Sigmoid colon (tissue), 7 donors: Measurements from ENCODE around the gene EEA1. TPM values are rescaled to one million over a fixed set of nuclear protein-coding genes. Genes with fewer than 3 reads are reported as not detected.

Experiments used
- DNase-seq: peaks from one replicate; pipeline ENCODE4 v3.0.0-alpha.2; 2019
- H3K27ac ChIP-seq, 4 donors: fragments of 200-600 bp; sonication (generic); one replicate each; pipeline ENCODE4 v1.5.1; 2016 to 2019; ENCODE audit warnings: mild to moderate bottlenecking in 1 of 4
- H3K27me3 ChIP-seq, 3 donors: fragments of 200-600 bp; sonication (generic); one replicate each; pipeline ENCODE4 v1.5.1; 2019; ENCODE audit warnings: mild to moderate bottlenecking in 1 of 3
- H3K36me3 ChIP-seq, 4 donors: fragments of 200-600 bp; sonication (generic); one replicate each; pipeline ENCODE4 v1.5.1; 2016 to 2019
- H3K4me1 ChIP-seq, 4 donors: fragments of 200-600 bp; sonication (generic); one replicate each; pipeline ENCODE4 v1.5.1; 2017 to 2019
- H3K4me3 ChIP-seq, 4 donors: fragments of 200-600 bp; sonication (generic); one replicate each; pipeline ENCODE4 v1.5.1; 2017 to 2019; ENCODE audit warnings: mild to moderate bottlenecking in 2 of 4, moderate library complexity in 1 of 4
- H3K9me3 ChIP-seq, 4 donors: fragments of 200-600 bp in 3 of 4; sonication (generic) in 3 of 4; one replicate each; pipeline versions ENCODE4 v1.5.1 to v1.6.1; 2013 to 2019
- CTCF ChIP-seq, 4 experiments: fragments of 450-650 bp in 3 of 4; fragments of 200-600 bp in 1 of 4; IDR thresholded peaks; one replicate each; pipeline ENCODE4 v1.5.1; 2016 to 2019; ENCODE audit warnings: antibody characterized with exemption in 4 of 4, mild to moderate bottlenecking in 3 of 4, moderate library complexity in 2 of 4
- EP300 ChIP-seq, 4 donors: sonication (generic); formaldehyde crosslinking; IDR thresholded peaks; one replicate each; pipeline ENCODE4 v1.6.1; 2017; ENCODE audit warnings: antibody characterized with exemption in 4 of 4
- POLR2A ChIP-seq, 2 donors: fragments of 450-650 bp; IDR thresholded peaks; one replicate each; pipeline ENCODE4 v1.6.1; 2016; ENCODE audit warnings: antibody characterized with exemption in 2 of 2, mild to moderate bottlenecking in 2 of 2, moderate library complexity in 2 of 2
- POLR2AphosphoS5 ChIP-seq, 4 donors: sonication (generic); formaldehyde crosslinking; IDR thresholded peaks; one replicate each; pipeline ENCODE4 v1.6.1; 2017; ENCODE audit warnings: antibody characterized with exemption in 4 of 4
- WGBS, 2 donors: extraction: QIAGEN DNeasy Blood & Tissue Kit; methylation state at CpG; one replicate each; pipeline ENCODE4 v1.1.7; 2013; 5-methylcytosine and 5-hydroxymethylcytosine counted together
- intact Hi-C: fragments of 100-400 bp; cut with DNase I; formaldehyde crosslinking; loops from one replicate; pipeline ENCODE4 v1.15.1; 2023
- polyA plus RNA-seq, 3 donors: library from polyadenylated mRNA; stranded (reverse); fragments of 200-250 nt; gene quantifications; one replicate each; pipeline ENCODE4 v1.2.3, GENCODE V29; 2013
- total RNA-seq, 4 donors: library from RNA; depleted of rRNA; stranded (reverse); fragments of >200 nt; gene quantifications; one replicate each; pipeline ENCODE4 v1.1.0, GENCODE V29; 2016
- donor health status: healthy with polysubstance abuse.
- donor health status: Bipolar disorder and iron deficiency.
- donor health status: healthy.

EEA1 gene
- total and polyA plus RNA-seq, 7 donors, result 3.0 to 40.2 (median 17.9) TPM

DNA sequence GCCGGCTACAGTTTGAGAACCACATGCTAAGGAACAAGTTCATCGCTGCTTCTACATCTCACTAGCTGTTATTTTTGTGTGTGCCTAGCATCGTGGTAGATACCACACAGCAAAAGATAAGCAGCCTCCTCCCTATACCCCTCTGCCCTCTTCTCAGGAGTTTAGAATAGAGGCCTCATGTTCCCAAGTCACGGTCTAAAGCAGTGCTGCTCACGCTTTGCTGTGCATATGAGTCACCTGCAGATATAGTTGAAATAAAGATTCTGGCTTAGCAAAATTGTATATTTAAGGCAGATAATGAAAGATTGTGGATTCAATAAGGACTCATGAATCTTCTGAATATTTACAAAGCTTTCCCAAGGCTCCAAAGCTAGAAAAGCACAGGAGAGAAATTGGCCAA, 198.3 kb downstream of the EEA1 start:
- WGBS, 2 donors, result 93 to 94% methylated on average over 5 of the region's 5 CpGs
- intact Hi-C loops, result no loop called here

DNA sequence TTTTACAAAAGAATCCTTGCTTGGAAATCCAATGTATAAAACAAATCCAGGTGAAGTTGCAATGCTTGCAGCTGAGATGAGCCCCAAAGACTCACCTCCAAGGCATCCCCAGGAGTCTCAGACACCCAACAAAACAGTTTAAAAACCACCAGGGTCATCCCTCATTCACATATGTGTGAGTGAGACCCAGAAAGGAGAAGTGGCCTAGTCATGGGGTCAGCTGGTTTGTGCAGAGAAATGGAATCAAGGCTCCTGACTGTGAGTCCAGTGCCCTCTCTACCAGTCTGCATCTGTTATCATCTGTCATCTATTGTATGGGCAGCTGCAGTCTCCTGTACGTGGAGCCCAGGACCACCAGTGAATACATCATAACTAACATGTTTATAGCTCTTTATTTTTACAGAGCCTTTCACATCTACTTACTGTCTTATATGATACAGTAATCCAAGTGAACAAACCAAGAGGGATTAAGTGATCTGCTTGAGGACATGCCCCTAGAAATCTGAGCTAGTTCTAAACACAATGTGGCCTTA, 199.3 kb downstream of the EEA1 start:
- intact Hi-C loops, result no loop called here
- DNase-seq, result no peak
- H3K9me3 ChIP-seq, result peaks cover 0 to 3% (median 0%) of the 10 kb centered on the region in 4 donors
- no peak overlapping the region for H3K4me3 ChIP-seq
- H3K27me3 ChIP-seq, result no peaks in the 10 kb centered on the region
- H3K4me1 ChIP-seq, result peaks cover 0 to 1% (median 0%) of the 10 kb centered on the region in 4 donors
- H3K27ac ChIP-seq, result no peak overlapping the region
- TF ChIP-seq EP300 (IDR thresholded peaks at IDR 0.05) (no peak), CTCF (IDR thresholded peaks at IDR 0.05) (no peak), POLR2AphosphoS5 (IDR thresholded peaks at IDR 0.05) (no peak), POLR2A (IDR thresholded peaks at IDR 0.05) (no peak)
- H3K36me3 ChIP-seq, result no peaks in the 10 kb centered on the region
- WGBS, 2 donors, result 61 to 70% methylated on average over 1 of the region's 1 CpG

More for the DNA sequence above, 198.3 kb downstream of the EEA1 start:
- Histone ChIP-seq H3K27ac (no peak overlapping the region), H3K27me3 (no peaks in the 10 kb centered on the region), H3K36me3 (no peaks in the 10 kb centered on the region), H3K9me3 (no peaks in the 10 kb centered on the region), H3K4me1 (peaks cover 0 to 7% (median 2%) of the 10 kb centered on the region in 4 donors), H3K4me3 (no peak overlapping the region)
- DNase-seq, result no peak
- TF ChIP-seq EP300 (IDR thresholded peaks at IDR 0.05) (no peak), POLR2A (IDR thresholded peaks at IDR 0.05) (no peak), POLR2AphosphoS5 (IDR thresholded peaks at IDR 0.05) (no peak), CTCF (IDR thresholded peaks at IDR 0.05) (no peak)

- intact Hi-C loops, result no loop called here
- Histone ChIP-seq H3K36me3 (no peaks in the 10 kb centered on the region), H3K4me1 (no peaks in the 10 kb centered on the region), H3K27me3 (no peaks in the 10 kb centered on the region), H3K4me3 (no peak overlapping the region), H3K9me3 (peaks cover 0 to 6% (median 0%) of the 10 kb centered on the region in 4 donors), H3K27ac (no peak overlapping the region)
- TF ChIP-seq EP300 (IDR thresholded peaks at IDR 0.05) (no peak), POLR2A (IDR thresholded peaks at IDR 0.05) (no peak), CTCF (IDR thresholded peaks at IDR 0.05) (no peak), POLR2AphosphoS5 (IDR thresholded peaks at IDR 0.05) (no peak)
- WGBS, 2 donors, result 86 to 92% methylated on average over 4 of the region's 4 CpGs
- DNase-seq, result no peak
Measured at GRCh38 chr12:92726850-92727249, 202.2 kb downstream of the EEA1 start.

GRCh38 chr12:92722897-92723296, 206.2 kb downstream of the EEA1 start:
- TF ChIP-seq EP300 (IDR thresholded peaks at IDR 0.05), result no peak
- no peak for TF ChIP-seq POLR2AphosphoS5 (IDR thresholded peaks at IDR 0.05)
- TF ChIP-seq CTCF (IDR thresholded peaks at IDR 0.05), result no peak
- no peak for TF ChIP-seq POLR2A (IDR thresholded peaks at IDR 0.05)
- H3K4me3 ChIP-seq, result no peak overlapping the region
- H3K27me3 ChIP-seq, result no peaks in the 10 kb centered on the region
- DNase-seq, result no peak
- intact Hi-C loops, result no loop called here
- H3K27ac ChIP-seq, result no peak overlapping the region
- H3K36me3 ChIP-seq, result no peaks in the 10 kb centered on the region
- peaks cover 0 to 6% (median 0%) of the 10 kb centered on the region in 4 donors for H3K9me3 ChIP-seq
- WGBS, 2 donors, result 86 to 87% methylated on average over 3 of the region's 3 CpGs
- no peaks in the 10 kb centered on the region for H3K4me1 ChIP-seq

- WGBS, 2 donors, result 36 to 78% methylated on average over 1 of the region's 1 CpG
- TF ChIP-seq CTCF (IDR thresholded peaks at IDR 0.05), result no peak
- no peak for TF ChIP-seq POLR2AphosphoS5 (IDR thresholded peaks at IDR 0.05)
- Histone ChIP-seq H3K9me3 (peaks cover 0 to 6% (median 0%) of the 10 kb centered on the region in 4 donors), H3K36me3 (no peaks in the 10 kb centered on the region), H3K4me1 (no peaks in the 10 kb centered on the region), H3K27ac (no peak overlapping the region), H3K27me3 (no peaks in the 10 kb centered on the region), H3K4me3 (no peak overlapping the region)
- no peak for DNase-seq
- intact Hi-C loops, result no loop called here
Measured at GRCh38 chr12:92721656-92722055, 207.4 kb downstream of the EEA1 start.
